ENCODE results near the gene RAB7A. TPM values are rescaled to one million over a fixed set of nuclear protein-coding genes. Genes with fewer than 3 reads are reported as not detected.

RAB7A gene
- total and polyA plus RNA-seq, 12 donors: 76.7 to 446 (median 133) TPM

DNA sequence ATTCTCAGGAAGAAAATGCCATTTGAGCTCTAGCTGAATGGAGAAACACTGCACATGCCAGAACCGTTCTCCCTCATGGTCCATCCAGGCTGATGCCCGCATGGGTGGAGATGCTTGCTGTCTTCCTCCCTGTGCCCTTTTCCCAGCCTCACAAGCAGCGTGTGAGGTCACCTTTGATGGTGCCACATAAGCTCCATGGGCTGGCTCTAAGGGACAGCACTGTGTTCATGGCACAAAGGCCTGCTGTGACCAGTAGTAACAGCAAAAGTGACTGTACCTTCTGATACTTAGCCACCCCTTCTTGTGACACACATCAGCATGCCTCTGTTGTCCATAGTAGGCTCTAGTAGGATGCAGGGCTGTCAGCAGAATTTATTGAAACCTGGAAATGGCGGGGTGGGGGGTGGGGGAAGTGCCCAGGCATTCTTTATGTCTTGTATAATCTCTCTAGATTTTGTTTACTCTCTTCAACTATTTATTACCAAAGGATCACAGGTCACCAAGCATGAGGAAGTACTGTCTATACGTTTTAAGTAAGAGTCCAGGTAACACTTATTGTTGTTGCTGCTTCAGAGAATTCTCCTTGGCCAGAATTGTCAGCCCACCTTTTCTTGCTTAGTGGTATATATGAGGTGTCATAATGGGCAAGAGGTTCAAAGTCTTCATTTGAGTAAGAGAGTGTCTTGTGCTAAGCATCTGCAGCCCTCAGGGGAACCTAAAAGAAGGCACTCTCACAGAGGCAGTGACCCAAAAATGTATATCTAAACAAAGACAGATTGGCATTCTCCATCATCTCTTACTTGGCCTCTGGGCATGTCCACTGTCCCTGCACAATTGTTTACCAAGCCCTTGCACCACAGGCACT lies 56.5 kb downstream of the RAB7A start:
- Histone ChIP-seq H3K27me3 (no peaks in the 10 kb centered on the region), H3K9me3 (replicated peaks in 1 of 3) (no peaks in the 10 kb centered on the region), H3K4me3 (no peak overlapping the region), H3K36me3 (replicated peaks in 1 of 2) (no peaks in the 10 kb centered on the region), H3K27ac (no peak overlapping the region), H3K4me1 (replicated peaks in 1 of 2) (peaks cover 9 to 42% of the 10 kb centered on the region in 2 donors)
- TF ChIP-seq, protein P1, sequence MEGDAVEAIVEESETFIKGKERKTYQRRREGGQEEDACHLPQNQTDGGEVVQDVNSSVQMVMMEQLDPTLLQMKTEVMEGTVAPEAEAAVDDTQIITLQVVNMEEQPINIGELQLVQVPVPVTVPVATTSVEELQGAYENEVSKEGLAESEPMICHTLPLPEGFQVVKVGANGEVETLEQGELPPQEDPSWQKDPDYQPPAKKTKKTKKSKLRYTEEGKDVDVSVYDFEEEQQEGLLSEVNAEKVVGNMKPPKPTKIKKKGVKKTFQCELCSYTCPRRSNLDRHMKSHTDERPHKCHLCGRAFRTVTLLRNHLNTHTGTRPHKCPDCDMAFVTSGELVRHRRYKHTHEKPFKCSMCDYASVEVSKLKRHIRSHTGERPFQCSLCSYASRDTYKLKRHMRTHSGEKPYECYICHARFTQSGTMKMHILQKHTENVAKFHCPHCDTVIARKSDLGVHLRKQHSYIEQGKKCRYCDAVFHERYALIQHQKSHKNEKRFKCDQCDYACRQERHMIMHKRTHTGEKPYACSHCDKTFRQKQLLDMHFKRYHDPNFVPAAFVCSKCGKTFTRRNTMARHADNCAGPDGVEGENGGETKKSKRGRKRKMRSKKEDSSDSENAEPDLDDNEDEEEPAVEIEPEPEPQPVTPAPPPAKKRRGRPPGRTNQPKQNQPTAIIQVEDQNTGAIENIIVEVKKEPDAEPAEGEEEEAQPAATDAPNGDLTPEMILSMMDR (IDR thresholded peaks at IDR 0.05): no peak
- no peak for TF ChIP-seq POLR2A (IDR thresholded peaks at IDR 0.05)
- intact Hi-C loops (cut with DNase I): no loop called here
- 86 to 91% (median 90%) methylated on average over 5 of the region's 5 CpGs for WGBS, 4 donors
- DNase-seq: no peak

DNA sequence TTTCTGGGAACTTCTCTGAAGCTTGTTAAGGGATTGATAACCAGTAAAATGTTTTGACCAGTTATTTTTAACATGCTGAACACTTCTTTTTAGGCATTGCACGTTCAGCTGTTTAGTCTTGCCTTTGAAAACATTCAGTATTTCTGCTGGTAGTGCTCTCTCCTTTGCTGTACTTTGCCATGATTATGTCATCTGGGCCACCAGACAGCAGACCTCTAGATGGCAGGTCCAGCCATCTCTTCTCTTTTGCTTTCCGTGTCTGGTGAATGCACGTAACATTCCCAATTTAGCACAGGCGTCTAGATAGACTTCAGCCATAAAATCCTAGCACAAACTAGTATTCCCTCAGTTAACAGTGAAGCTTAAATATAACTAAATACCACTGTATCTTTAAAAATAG lies 57.8 kb downstream of the RAB7A start:
- intact Hi-C loops (cut with DNase I): no loop called here

DNA sequence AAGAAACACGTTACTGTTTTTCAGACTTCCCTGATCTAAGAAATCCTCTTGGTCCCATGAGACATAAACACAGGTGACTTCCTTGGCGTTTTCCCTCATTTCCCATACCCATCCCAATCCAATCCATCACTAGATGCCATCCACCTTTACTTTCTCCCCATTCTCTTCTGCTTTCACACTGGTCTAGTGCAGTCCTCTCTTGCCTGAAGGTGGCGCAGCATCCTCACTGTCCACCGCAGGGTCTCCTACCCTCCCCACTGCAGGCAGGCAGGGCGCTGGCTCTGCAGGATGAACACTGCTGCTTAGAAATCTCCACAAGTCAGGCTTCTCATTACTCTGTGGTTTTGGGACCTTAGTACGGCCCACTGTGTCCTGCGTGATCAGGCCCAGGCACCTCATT lies 58.2 kb downstream of the RAB7A start:
- peak in 1 of 7 donors; percentile 31 for DNase-seq
- H3K27me3 ChIP-seq: no peaks in the 10 kb centered on the region
- H3K36me3 ChIP-seq (replicated peaks in 1 of 2): no peaks in the 10 kb centered on the region
- no peak for TF ChIP-seq POLR2A (IDR thresholded peaks at IDR 0.05)
- TF ChIP-seq, protein P1 (IDR thresholded peaks at IDR 0.05): peak in 2 of 6 experiments; percentile 20 to 22
- H3K27ac ChIP-seq: no peak overlapping the region
- H3K9me3 ChIP-seq (replicated peaks in 1 of 3): no peaks in the 10 kb centered on the region
- no peak overlapping the region for H3K4me3 ChIP-seq
- 74 to 81% (median 76%) methylated on average over 7 of the region's 7 CpGs for WGBS, 4 donors
- intact Hi-C loops (cut with DNase I): no loop called here
- peaks cover 14 to 49% of the 10 kb centered on the region in 2 donors for H3K4me1 ChIP-seq (replicated peaks in 1 of 2)

More for the DNA sequence above, 57.8 kb downstream of the RAB7A start:
- peaks cover 10 to 47% of the 10 kb centered on the region in 2 donors for H3K4me1 ChIP-seq (replicated peaks in 1 of 2)
- no peak overlapping the region for H3K4me3 ChIP-seq
- no peaks in the 10 kb centered on the region for H3K9me3 ChIP-seq (replicated peaks in 1 of 3)
- no peaks in the 10 kb centered on the region for H3K36me3 ChIP-seq (replicated peaks in 1 of 2)
- no peaks in the 10 kb centered on the region for H3K27me3 ChIP-seq
- TF ChIP-seq POLR2A (IDR thresholded peaks at IDR 0.05): no peak
- TF ChIP-seq, protein P1 (IDR thresholded peaks at IDR 0.05): no peak
- 84 to 90% (median 86%) methylated on average over 4 of the region's 4 CpGs for WGBS, 4 donors
- DNase-seq: no peak
- H3K27ac ChIP-seq: no peak overlapping the region

DNA sequence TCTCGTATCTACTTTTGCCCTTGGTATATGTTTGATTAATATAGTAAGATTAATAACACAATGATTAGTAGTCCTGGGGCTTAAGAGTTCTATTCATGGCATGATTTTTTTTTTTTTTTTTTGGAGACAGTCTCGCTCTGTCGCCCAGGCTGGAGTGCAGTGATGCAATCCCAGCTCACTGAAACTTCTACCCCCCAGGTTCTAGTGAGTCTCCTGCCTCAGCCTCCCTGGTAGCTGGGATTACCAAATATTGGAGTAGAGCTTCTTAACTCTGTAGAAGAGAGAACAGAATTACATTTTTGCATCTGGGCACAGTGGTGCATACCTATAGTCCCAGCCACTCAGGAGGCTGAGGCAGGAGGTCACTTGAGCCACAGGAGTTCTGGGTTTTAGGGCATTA lies 58.9 kb downstream of the RAB7A start:
- no peaks in the 10 kb centered on the region for H3K36me3 ChIP-seq (replicated peaks in 1 of 2)
- 37 to 72% (median 54%) methylated on average over 3 of the region's 3 CpGs for WGBS, 4 donors
- intact Hi-C loops (cut with DNase I): no loop called here
- no peaks in the 10 kb centered on the region for H3K9me3 ChIP-seq (replicated peaks in 1 of 3)
- no peak for TF ChIP-seq POLR2A (IDR thresholded peaks at IDR 0.05)
- TF ChIP-seq, protein P1 (IDR thresholded peaks at IDR 0.05): no peak
- DNase-seq: no peak
- no peaks in the 10 kb centered on the region for H3K27me3 ChIP-seq
- peaks cover 18 to 51% of the 10 kb centered on the region in 2 donors for H3K4me1 ChIP-seq (replicated peaks in 1 of 2)
- no peak overlapping the region for H3K27ac ChIP-seq
- H3K4me3 ChIP-seq: no peak overlapping the region
